ENCODE measurements around the gene GPC6. TPM values are rescaled to one million over a fixed set of nuclear protein-coding genes. Genes with fewer than 3 reads are reported as not detected.

The GPC6 gene
- total and polyA plus RNA-seq, 9 of the 15 experiments (the other 6 are each of a cell fraction or from before 2014, with no cell fraction given) = under 0.01 to 0.20 (median 0.01) TPM; not detected in 4

- in situ Hi-C loops (cut with MboI) (no loop called here), intact Hi-C loops (cut with micrococcal nuclease) (no loop called here)
- ATAC-seq (no peak), DNase-seq (ENCODE audit: extremely low read depth in 1 of 4, low spot score in 3 of 4) (no peak), FAIRE-seq (no peak)
- CTCF ChIA-PET (ENCODE audit: low intra/inter-chr PET ratio) = no interaction called here
- no peaks in the 10 kb centered on the region for H3K79me2 ChIP-seq (ENCODE audit: control insufficient read depth, insufficient read depth, low read length)
- no peak overlapping the region for H3K9ac ChIP-seq (ENCODE audit: insufficient read depth in 1 of 2, low read depth in 2 of 2, low read length in 2 of 2)
- H3K36me3 ChIP-seq (ENCODE audit: control insufficient read depth, insufficient read depth, low read length) = no peaks in the 10 kb centered on the region
- no peak overlapping the region for H2AFZ ChIP-seq (ENCODE audit: low read depth, low read length)
- no peak overlapping the region for H3K4me3 ChIP-seq
- TF ChIP-seq ZNF431 (CRISPR knock-in tag; IDR thresholded peaks at IDR 0.05) (no peak), NCOA1 (IDR thresholded peaks at IDR 0.05; ENCODE audit: low read depth) (no peak), CBX2 (IDR thresholded peaks at IDR 0.05; ENCODE audit: insufficient read depth, low read length, poor library complexity, severe bottlenecking) (no peak), NR2C1 (IDR thresholded peaks at IDR 0.05) (no peak), NR2C1 (tag; IDR thresholded peaks at IDR 0.05) (no peak), SIN3A (IDR thresholded peaks at IDR 0.05; ENCODE audit: borderline replicate concordance in 2 of 2, control insufficient read depth in 1 of 2, low read depth in 2 of 2, low read length in 2 of 2) (no peak), HNRNPL (IDR thresholded peaks at IDR 0.05; ENCODE audit: low read depth, low read length) (no peak), HEY1 (CRISPR knock-in tag; IDR thresholded peaks at IDR 0.05; ENCODE audit: borderline replicate concordance) (no peak), HBP1 (CRISPR knock-in tag; IDR thresholded peaks at IDR 0.05) (no peak), EGR1 (conservative IDR thresholded peaks at IDR 0.05) (no peak), PRPF4 (IDR thresholded peaks at IDR 0.05; ENCODE audit: insufficient read depth, low read depth, low read length, poor library complexity, severe bottlenecking) (no peak)
- no peak overlapping the region for H3K4me2 ChIP-seq (ENCODE audit: insufficient read depth, low read length)
- BruUV-seq (replicated peaks) = no TSS peak
- POLR2A ChIA-PET = no interaction called here
- no peak overlapping the region for H3K27ac ChIP-seq (ENCODE audit: extremely low read depth, low read depth, low read length)
- WGBS (ENCODE audit: insufficient coverage, low coverage, missing lambda C conversion rate) = 1% methylated on average over 13 of the region's 13 CpGs
- no peaks in the 10 kb centered on the region for H3K9me1 ChIP-seq (ENCODE audit: control insufficient read depth, insufficient read depth, low read length)
- no peaks in the 10 kb centered on the region for H4K20me1 ChIP-seq (replicated peaks; ENCODE audit: control insufficient read depth, insufficient read depth, low read length)
- H3K9me3 ChIP-seq (replicated peaks; ENCODE audit: control insufficient read depth, insufficient read depth, low read depth, low read length) = no peaks in the 10 kb centered on the region
- H3K27me3 ChIP-seq (ENCODE audit: control insufficient read depth in 2 of 2, insufficient read depth in 2 of 2, low read length in 2 of 2) = no peaks in the 10 kb centered on the region
- H3K4me1 ChIP-seq (replicated peaks in 1 of 2; ENCODE audit: control insufficient read depth in 2 of 2, insufficient read depth in 2 of 2, low read length in 2 of 2) = no peaks in the 10 kb centered on the region
Observed at GRCh38 chr13:94328381-94329041, 1101.9 kb downstream of the GPC6 start.
